ENCODE measurements around the gene KRT72.

The KRT72 gene

GRCh38 chr12:52600941-52601481 is at the start of gene KRT72:
TSS of gene KRT72 (minus strand) at chr12:52601463. CDS start at chr12:52601452, 11 bp downstream.
- no peak for DNase-seq

- no peak for DNase-seq
Measured at GRCh38 chr12:52650520-52651081, 49.3 kb upstream of the KRT72 start.

- no peak for DNase-seq
Measured at GRCh38 chr12:52649066-52649465, 47.8 kb upstream of the KRT72 start.

GRCh38 chr12:52648012-52648550 is 46.8 kb upstream of the KRT72 start:
- DNase-seq, result no peak

- no peak for DNase-seq
Measured at GRCh38 chr12:52647601-52648000, 46.3 kb upstream of the KRT72 start.

- DNase-seq, result no peak
Measured at GRCh38 chr12:52646613-52647012, 45.4 kb upstream of the KRT72 start.

GRCh38 chr12:52645982-52646381 is 44.7 kb upstream of the KRT72 start:
- DNase-seq, result no peak

GRCh38 chr12:52645120-52645761 is 44.0 kb upstream of the KRT72 start:
- no peak for DNase-seq

- DNase-seq, result no peak
Measured at GRCh38 chr12:52644078-52644415, 42.8 kb upstream of the KRT72 start.

- no peak for DNase-seq
Measured at GRCh38 chr12:52643233-52644077, 42.2 kb upstream of the KRT72 start.

GRCh38 chr12:52641468-52641867 is 40.2 kb upstream of the KRT72 start:
- no peak for DNase-seq

GRCh38 chr12:52637299-52637698 is 36.0 kb upstream of the KRT72 start:
- DNase-seq, result no peak

- DNase-seq, result no peak
Measured at GRCh38 chr12:52636592-52637258, 35.5 kb upstream of the KRT72 start.

- DNase-seq, result no peak
Measured at GRCh38 chr12:52636189-52636588, 34.9 kb upstream of the KRT72 start.

- DNase-seq, result no peak
Measured at GRCh38 chr12:52634266-52635056, 33.2 kb upstream of the KRT72 start.

GRCh38 chr12:52633383-52633782 is 32.1 kb upstream of the KRT72 start:
- no peak for DNase-seq

- DNase-seq, result no peak
Measured at GRCh38 chr12:52632656-52633055, 31.4 kb upstream of the KRT72 start.

- no peak for DNase-seq
Measured at GRCh38 chr12:52631676-52632459, 30.6 kb upstream of the KRT72 start.

- DNase-seq, result no peak
Measured at GRCh38 chr12:52631264-52631663, 30.0 kb upstream of the KRT72 start.

- no peak for DNase-seq
Measured at GRCh38 chr12:52630599-52631200, 29.4 kb upstream of the KRT72 start.

- DNase-seq, result no peak
Measured at GRCh38 chr12:52630008-52630500, 28.8 kb upstream of the KRT72 start.
